DMS79 (cell line): ENCODE data around the gene TMEM170A.
"Not testable (repeated sequence)": the region's sequence is repeated elsewhere in the genome, so short reads cannot be mapped to it uniquely, and the experiment has no call there.

ENCODE experiments used
- DNase-seq: peaks from one replicate; lab custom pipeline; 2025; lab: John Stamatoyannopoulos, UW

Gene TMEM170A, protein sequence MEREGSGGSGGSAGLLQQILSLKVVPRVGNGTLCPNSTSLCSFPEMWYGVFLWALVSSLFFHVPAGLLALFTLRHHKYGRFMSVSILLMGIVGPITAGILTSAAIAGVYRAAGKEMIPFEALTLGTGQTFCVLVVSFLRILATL

DNA sequence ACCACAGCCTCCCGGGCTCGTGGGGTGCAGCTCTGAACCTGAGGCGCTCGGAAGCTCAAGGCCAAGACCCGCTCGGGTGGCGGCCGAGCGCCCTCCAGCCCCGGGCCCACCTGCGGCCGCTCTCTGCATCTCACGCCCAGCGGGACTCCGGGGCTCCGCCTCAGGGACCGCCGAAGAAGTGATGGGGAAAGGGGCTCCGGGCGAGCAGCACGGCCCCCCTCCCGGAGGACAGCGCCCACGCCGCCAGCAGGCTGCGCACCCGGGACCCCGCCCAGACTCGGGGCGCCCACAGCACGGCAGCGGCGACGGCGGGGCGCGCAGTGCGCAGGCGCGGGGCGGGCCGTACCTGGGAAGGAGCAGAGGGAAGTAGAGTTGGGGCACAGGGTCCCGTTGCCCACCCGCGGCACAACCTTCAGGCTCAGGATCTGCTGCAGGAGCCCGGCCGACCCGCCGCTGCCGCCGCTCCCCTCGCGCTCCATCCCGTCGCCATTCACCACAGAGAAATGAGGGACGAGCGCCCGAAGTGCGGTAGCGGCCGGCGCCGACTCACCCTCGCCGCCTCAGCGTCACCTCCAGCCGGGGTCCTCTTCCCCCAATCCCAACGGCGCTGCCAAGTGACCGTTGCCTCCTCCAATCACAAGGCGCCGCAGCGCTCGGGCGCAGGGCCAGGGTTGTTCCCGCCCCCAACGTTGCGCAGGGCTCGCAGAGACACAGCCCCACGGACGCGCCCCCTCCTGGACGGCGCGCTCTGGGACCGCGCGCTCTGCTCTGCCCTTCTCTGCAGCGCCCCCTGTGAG is at the start of gene TMEM170A:
Gene TMEM170A, minus strand, starts transcription at position 568 of the 797 bp plus-strand sequence. Its CDS starts 89 bp downstream, at position 479.
- DNase-seq: peak; percentile 83

DNA sequence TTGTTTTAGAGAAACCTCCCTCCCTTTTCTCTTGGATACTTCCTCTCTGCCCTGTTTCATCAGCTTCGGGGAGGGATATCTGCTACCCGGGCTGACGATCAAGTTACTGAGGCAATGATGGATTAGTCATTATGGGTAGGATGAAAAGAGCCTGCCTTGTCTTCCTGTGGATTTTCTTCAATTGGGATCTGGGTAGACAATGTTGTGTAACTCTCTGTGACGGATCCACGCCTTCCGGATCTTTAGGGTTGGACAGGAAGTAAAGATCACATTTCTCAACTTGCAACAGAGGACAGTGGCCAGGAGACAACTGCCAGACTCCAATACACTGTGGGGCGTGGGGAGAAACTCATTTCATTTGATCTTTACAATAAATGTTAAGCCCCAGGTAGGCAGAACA is 42.1 kb upstream of the TMEM170A start:
- no peak for DNase-seq

DNA sequence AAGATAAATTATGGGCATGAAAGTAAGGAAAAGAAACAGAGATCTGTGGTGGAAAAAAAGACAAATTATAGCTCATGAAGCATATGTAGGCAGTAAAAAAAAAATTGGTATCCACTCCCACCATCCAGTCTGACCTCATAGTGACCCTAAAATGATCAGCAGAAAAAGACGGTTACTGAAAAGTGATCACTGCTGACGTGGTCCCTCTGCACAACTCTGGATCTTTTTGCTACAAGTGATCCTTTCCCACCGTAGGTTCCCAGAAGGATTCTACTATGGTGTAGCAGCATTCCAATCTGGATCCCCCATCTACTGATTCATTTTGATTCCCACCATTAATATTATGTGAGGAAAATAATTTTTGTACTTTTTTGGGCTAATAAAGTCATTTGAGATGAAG is 41.6 kb upstream of the TMEM170A start:
- no peak for DNase-seq

DNA sequence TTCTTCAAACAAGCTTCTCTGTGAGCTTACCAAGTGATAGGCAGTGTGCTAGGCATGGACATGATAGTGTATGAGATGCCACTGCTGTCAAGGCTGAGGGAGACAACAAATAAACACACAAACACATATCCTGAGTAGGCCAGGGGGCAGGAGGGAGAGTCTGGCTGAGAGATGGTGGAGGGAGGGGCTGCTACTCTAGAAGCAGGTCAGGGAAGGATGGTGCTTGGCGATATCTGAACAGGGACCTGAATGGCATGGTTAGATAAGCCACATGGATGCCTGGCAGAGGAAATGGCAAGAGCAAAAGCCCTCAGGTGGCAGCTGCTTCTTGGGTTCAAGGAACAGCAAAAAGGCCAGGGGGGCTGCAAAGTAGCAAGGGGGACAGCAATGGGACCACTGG is 39.3 kb upstream of the TMEM170A start:
- no peak for DNase-seq

DNA sequence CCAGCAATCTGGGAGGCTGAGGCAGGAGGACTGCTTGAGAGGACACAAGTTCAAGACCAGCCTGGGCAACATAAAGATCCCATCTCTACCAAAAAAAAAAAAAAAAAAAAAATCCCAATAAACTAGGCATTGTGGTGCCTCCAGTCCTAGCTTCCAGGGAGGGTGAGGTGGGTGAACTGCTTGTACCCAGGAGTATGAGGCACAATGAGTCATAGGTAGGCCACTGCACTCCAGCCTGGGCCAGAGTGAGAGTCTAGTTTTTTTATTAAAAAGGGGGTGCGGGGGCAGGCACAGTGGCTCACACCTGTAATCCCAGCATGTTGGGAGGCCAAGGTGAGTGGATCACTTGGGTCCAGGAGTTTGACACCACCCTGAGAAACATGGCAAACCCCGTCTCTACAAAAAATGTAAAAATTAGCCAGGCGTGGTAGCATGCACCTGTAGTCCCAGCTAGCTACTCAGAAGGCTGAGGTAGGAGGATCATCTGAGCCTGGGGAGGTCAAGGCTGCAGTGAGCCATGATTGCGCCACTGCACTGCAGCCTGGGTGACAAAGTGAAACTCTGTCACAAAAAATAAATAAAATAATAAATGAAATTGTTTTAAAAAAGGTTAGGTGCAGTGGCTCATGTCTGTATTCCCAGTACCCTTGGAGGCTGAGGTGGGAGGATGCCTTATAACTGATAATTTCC is 38.6 kb upstream of the TMEM170A start:
- no peak for DNase-seq

DNA sequence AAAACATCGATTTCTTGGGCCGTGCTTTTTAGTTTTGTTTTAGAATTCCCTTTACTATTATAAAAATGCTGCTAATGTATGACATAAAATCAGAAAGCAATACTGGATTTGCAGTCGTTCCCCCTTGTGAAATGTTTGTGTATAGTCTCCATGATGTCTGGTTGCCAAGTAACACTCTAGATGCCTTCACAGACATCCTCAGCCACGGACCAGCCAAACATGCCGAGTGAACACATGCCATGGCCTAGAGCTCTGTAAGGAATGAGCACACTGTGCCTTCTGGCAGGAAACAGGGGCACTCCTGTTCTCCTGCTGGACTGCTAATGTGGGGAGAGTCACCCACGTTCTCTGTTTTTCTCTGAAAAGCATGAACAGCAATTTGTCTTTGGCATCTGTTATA is 37.3 kb upstream of the TMEM170A start:
- DNase-seq: not testable (repeated sequence)

DNA sequence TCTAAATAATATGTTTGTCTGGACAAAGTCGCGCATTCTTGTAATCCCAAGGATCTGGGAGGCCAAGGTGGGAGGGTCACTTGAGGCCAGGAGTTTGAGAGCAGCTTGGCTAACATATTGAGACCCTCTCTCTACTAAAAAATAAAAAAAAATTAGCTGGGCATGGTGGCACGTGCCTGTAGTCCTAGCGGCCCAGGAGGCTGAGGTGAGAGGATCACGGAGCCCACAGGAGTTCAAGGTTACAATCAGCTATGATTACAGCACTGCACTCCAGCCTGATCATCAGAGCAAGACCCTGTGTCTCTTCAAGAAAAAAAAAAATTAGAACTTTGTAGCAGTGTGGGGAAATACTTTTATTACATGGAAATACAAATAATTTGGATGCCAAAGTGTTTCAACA is 36.9 kb upstream of the TMEM170A start:
- DNase-seq: no peak

DNA sequence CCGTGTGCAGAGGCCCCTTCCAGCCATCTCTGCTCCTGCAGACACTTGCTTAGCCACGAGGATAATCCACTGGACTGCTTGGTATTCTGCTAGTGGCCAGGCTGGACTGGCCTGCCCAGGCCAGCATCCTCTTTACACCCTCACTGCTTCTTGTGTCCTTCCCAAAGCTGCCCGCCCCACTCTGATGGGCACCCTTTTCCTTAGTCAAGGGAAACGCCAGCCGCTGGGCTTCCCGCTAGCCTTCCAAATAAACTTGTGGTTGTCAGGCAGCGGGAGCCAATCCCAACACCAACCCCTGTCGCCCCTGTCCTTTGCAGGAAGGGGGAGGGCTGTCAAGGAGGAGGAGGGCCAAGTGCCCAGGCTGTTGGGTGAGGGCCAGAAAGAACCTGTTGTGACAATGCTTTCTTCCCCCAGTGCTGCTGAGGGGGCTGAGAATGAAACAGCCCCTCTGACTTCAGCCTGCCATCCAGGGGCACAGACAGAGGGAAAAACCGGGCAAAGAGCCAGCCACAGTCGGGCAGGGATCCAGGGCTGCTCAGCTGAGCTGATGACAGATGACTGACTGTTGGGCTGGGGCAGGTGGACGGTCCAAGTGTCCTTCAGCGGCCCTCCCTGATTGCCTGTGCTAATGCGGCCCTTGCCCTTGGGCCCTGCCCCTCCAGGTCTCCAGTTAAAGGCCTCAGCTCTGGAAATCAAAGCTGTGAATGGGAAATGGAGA is 34.3 kb upstream of the TMEM170A start:
- not testable (repeated sequence) for DNase-seq

DNA sequence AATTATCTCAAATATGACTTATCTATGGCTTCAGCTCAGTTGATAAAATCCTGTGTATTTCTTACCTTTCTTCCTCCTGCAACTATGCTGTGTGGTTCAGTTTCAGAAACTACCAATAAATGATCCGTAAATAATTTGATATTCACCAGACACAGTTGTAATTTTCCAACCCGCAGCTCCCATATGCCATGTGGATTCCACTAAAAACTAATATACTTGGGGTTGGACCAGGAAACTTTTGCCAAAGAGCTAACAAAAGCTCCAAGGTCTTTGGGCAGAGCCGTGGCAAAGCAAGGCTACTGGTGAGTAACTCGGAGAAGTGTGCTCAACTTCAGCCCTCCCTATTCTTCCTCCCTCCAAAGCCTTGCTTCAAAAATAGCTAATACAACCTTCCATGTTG is 33.1 kb upstream of the TMEM170A start:
- DNase-seq: no peak

DNA sequence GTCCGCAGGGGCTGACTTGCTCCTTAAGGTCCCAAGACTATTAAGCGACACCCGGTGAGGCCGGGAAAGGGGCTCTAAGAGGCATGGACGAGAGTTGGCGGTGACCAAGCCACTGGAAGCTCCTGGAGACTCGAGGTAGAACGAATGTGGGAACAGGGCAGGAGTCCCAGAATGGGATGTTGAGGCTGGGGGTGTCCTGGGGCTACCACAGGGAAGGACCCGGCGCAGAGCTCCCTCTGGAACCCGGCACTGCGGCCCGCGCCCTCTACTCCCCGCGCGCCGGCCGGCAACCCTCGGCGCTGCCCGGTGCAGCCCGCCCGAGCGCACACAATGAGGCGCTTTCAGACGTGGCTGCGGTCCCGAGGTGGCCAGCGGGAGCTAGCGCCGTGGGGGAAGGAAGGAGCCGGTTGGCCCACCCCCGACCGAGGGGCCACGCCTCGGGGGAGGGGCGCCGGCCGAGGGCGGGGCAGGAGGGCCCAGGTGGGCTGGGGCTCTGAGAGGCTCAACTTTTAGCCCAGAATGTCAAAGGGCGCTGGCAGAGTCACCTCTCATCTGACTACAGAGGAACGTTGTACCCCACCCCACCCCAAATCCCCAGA is 30.7 kb upstream of the TMEM170A start, which contains the start of gene CHST6:
Gene CHST6, minus strand, starts transcription at position 366 of the 599 bp plus-strand sequence. CDS start 15,613 bp downstream, outside the sequence.
- DNase-seq: no peak

DNA sequence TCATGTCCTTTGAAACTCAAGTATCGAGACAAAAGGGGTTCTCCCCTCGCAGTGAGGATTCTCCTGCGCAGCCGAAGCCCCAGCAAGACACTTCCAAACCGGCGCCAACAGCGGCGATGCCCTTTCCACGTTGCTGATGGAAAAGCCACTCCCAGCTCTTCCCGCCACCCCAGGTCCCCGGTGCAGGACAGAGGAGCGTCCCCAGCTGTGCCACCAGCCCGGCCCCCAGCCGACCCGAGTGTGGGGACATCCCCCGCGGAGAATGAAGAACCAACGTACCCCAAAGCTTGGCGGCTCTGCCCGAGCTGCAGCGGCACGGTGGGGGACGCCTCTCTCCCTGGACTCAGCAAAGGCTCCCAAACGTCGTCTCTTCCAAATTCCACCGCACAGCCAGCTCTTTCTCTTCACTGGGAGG is 30.2 kb upstream of the TMEM170A start:
- DNase-seq: no peak

DNA sequence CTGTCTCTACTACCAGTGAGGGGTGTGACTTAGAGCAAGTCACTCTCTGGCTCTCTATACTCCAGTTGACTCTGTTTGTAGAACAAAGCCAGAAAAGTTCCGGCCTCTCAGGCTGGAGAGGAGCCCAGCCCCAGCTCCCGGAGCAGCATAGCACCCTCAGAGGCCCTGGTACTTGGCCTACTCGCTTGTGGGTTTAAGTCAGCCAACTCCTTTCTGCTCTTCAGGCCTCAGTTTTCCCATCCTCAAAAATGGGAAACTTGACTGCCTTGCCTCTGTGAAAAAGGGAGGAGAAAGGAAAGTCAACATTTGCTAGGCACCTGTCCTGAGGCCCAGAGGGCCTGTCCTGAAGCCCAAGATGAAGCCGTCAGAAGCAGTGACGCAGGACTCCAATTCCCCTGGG is 29.7 kb upstream of the TMEM170A start:
- DNase-seq: no peak

DNA sequence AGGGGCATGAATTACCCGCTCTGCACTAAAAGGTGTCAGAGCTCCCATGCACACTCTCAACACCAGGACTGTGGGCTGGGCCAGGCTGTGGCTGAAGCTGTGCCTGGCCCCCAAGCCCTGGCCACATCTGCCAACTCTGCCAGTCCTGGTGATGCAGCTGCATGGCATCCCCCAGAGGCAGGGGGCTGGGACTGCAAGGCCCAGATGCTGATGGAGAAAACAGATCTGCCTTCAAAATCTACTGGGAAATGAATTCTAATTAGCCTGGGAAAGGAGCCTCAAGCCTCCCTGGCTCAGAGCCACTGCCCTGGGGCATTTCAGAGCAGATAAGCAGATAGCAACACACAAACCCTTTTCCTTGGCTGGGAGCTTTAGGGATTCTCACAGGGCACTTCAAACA is 27.4 kb upstream of the TMEM170A start:
- peak; percentile 91 for DNase-seq

DNA sequence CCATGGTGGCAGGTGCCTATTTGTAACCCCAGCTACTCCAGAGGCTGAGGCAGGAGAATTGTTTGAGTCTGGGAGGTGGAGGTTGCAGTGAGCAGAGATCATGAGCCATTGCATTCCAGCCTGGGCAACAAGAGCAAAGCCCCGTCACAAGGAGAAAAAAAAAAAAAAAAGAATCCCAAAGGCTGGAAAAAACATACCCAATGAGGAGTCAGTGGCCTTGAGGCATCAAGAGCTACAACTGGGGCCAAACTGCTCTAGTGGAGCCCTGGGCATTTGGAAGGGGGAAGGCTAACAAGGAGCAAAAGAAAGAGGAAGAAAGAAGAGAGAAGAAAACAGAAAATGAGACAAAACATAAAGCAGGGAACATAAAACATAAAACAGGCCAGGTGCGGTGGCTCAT is 23.8 kb upstream of the TMEM170A start:
- DNase-seq: no peak

DNA sequence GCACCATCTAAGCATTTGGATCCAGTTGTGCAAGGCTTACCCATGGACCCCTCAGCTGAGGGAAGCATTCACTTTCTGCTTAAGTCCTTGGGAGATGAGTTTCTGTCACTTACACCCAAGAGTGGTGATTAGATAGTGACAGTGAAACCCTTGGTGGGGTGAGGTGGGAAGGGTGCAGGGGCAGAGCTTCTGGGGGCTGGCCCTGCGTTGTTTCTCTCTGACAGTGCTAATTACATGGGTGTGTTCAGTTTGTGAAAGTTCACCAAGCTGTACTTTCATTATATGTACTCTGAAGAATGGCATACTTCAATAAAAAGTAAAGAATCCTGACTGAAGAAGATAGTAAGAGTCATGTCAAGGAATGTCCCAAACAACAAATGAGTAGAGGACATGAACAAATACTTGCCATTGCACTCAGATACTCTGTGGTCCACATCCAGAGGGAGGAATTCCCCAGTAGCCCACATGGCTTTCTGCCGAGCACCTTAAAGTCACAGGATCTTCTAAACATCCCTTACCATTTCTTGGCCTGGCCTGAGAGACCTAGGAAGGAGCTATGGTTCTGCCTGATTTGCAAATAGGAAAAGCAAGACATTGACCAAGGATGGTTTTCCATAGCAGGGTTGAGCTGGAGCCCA is 22.3 kb upstream of the TMEM170A start:
- no peak for DNase-seq

DNA sequence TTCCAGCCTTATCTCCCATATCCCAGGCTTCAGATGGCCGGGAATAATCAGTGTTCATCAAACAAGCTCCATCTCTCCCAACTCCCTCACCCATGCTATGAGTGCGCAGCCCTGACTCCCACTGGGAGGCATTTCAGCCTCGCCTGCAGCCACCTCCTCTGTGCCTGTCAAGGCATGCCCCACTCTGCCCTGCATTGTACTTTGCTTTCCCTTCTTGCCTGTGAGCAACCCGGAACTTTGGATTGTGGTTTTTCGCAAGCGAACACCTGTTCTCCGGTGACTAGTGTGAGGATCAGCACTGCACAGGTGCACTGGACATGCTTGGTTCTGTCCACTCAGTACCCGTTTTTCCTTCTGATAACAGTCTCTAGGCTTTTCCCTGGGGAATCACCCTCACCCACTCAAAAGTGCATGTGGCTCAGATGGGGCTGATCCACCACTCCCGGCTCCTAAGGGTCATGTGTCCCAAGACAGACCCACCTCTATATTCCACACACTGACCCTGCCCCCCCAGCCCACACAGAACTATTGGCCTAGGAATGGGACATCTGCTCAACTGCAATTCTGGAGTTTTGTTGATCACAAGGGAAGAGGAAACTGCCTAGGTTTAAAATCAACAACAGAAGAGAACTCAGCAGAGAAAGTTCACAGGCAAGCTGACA is 21.7 kb upstream of the TMEM170A start:
- DNase-seq: peak; percentile 60

DNA sequence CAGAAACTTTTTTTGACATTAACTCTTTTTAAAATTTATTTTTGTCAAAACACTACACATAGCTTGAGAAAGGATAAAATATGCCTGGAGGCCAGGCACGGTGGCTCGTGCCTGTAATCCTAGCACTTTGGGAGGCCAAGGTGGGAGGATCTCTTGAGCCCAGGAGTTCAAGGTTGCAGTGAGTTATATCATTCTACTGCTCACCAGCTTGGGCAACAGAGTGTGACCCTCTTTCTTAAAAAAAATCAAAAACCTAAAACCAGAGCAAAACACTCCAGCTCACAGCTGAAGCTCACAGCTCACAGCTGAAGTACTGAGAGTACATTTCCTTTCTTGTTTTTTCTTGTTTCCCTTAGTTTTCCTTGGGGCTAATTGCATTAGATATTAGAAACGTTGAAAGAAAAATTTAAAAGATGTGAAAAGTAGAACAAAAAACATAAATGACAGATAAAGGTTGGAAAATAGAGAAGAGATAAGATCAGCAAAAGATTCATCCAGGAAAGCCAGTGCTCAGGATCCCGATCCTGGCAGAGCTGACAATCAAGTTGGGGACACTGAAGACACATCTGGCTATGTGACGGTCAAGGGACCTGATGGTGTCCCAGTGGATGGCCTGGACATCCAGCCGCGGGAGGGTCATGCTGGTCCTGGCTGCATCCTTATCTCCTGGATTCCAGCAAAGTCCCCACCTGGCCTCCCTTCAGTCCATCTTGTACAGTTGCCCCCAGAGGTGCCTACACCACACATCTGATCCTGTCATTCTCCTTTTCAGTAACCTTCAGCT is 20.9 kb upstream of the TMEM170A start:
- no peak for DNase-seq

DNA sequence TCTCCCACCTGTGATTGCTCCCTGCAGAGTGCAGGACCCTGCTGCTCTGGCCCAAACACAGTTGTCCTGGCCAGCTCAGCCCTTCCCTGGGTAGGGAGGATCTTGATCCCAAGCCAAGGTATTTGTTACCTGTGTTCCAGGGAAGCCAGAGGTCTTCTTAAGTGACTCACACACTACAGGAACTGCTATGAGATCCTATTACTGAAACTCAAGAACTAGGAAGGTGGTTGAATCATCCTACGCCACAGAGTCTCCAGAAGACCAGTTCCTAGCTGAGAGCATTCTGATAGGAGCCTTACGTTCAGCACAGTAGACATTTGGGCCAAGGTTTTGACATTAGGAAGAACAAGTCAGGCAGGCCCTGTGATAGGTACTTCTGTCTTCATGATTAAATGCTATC is 18.7 kb upstream of the TMEM170A start:
- peak; percentile 7 for DNase-seq

DNA sequence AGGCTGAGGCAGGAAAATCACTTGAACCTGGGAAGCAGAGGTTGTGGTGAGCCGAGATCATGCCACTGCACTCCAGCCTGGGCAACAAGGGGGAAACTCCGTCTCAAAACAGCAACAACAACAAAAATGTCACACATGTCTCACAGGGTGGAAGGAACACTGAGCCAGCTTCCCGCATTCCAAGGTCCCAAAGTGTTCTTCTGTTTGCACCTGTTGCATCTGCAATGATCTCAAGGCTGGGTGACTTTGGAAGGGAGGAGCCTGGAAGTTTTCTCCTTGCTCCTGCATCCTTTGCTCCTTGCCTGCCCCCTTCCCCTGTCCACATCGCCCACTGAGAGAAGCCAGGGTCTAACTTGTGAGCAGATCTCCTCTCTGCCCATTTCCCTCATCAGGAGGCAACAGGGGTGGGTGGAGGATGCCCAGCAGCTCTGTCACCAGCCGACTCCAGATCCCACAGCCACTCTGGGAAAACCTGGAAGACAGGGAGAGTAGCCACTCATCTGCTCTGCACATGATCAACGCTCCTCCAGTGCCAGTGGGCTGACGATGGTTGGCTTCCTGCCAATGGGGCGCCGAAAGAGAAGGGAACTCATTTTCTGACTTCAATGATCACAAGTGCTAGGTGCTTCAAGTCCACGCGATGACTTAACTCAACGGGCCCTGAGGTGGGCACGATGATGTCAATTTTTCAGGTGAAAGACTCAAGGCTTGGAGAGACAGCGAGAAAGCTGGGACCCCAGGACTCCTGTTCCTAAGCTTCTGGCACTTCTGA is 18.1 kb upstream of the TMEM170A start:
- DNase-seq: peak; percentile 48
